Measurements from ENCODE around the gene ARHGAP24.

The ARHGAP24 gene

GRCh38 chr4:85474356-85474755 is 594 bp upstream of the ARHGAP24 start:
- TF ChIP-seq YY1 (IDR thresholded peaks at IDR 0.05; ENCODE audit: low read depth), result no peak
- no peak for TF ChIP-seq ZBTB7A (IDR thresholded peaks at IDR 0.05; ENCODE audit: low read depth)
- TF ChIP-seq CREB1 (IDR thresholded peaks at IDR 0.05; ENCODE audit: low read depth), result no peak
- TF ChIP-seq TAF1 (IDR thresholded peaks at IDR 0.05; ENCODE audit: low read depth), result no peak
- no peak for TF ChIP-seq RAD21 (IDR thresholded peaks at IDR 0.05; ENCODE audit: low read depth)
- TF ChIP-seq NFIC (IDR thresholded peaks at IDR 0.05), result no peak
- no peak for TF ChIP-seq EGR1 (IDR thresholded peaks at IDR 0.05)
- no peak for TF ChIP-seq TCF12 (IDR thresholded peaks at IDR 0.05; ENCODE audit: low read depth)
- no peak for TF ChIP-seq EP300 (IDR thresholded peaks at IDR 0.05; ENCODE audit: borderline replicate concordance)
- TF ChIP-seq REST (IDR thresholded peaks at IDR 0.05; ENCODE audit: low read depth), result no peak
- no peak for TF ChIP-seq TEAD4 (IDR thresholded peaks at IDR 0.05)
- TF ChIP-seq CEBPB (IDR thresholded peaks at IDR 0.05), result no peak

- TF ChIP-seq FOXM1 (IDR thresholded peaks at IDR 0.05; ENCODE audit: borderline replicate concordance, low read depth) (no peak), EGR1 (IDR thresholded peaks at IDR 0.05) (no peak), TEAD4 (IDR thresholded peaks at IDR 0.05) (no peak), EP300 (IDR thresholded peaks at IDR 0.05; ENCODE audit: borderline replicate concordance) (no peak), YY1 (IDR thresholded peaks at IDR 0.05; ENCODE audit: low read depth) (no peak), REST (IDR thresholded peaks at IDR 0.05; ENCODE audit: low read depth) (no peak), RAD21 (IDR thresholded peaks at IDR 0.05; ENCODE audit: low read depth) (no peak), NFIC (IDR thresholded peaks at IDR 0.05) (no peak), USF1 (IDR thresholded peaks at IDR 0.05) (no peak), TAF1 (IDR thresholded peaks at IDR 0.05; ENCODE audit: low read depth) (no peak), CREB1 (IDR thresholded peaks at IDR 0.05; ENCODE audit: low read depth) (no peak), MAX (IDR thresholded peaks at IDR 0.05) (no peak), ZBTB7A (IDR thresholded peaks at IDR 0.05; ENCODE audit: low read depth) (no peak), TCF12 (IDR thresholded peaks at IDR 0.05; ENCODE audit: low read depth) (no peak), CEBPB (IDR thresholded peaks at IDR 0.05) (no peak)
Observed at GRCh38 chr4:85475631-85476233, 782 bp downstream of the ARHGAP24 start.

- no peak for TF ChIP-seq TEAD4 (IDR thresholded peaks at IDR 0.05)
- no peak for TF ChIP-seq MAX (IDR thresholded peaks at IDR 0.05)
- no peak for TF ChIP-seq EP300 (IDR thresholded peaks at IDR 0.05; ENCODE audit: borderline replicate concordance)
- TF ChIP-seq NFIC (IDR thresholded peaks at IDR 0.05), result no peak
- no peak for TF ChIP-seq YY1 (IDR thresholded peaks at IDR 0.05; ENCODE audit: low read depth)
- no peak for TF ChIP-seq ZBTB7A (IDR thresholded peaks at IDR 0.05; ENCODE audit: low read depth)
- no peak for TF ChIP-seq USF1 (IDR thresholded peaks at IDR 0.05)
- TF ChIP-seq EGR1 (IDR thresholded peaks at IDR 0.05), result no peak
- TF ChIP-seq CREB1 (IDR thresholded peaks at IDR 0.05; ENCODE audit: low read depth), result no peak
- no peak for TF ChIP-seq RAD21 (IDR thresholded peaks at IDR 0.05; ENCODE audit: low read depth)
- TF ChIP-seq CEBPB (IDR thresholded peaks at IDR 0.05), result no peak
- TF ChIP-seq TCF12 (IDR thresholded peaks at IDR 0.05; ENCODE audit: low read depth), result no peak
Observed at GRCh38 chr4:85476381-85476780, 1.4 kb downstream of the ARHGAP24 start.

GRCh38 chr4:85477534-85477933 is 2.6 kb downstream of the ARHGAP24 start:
- TF ChIP-seq TCF12 (IDR thresholded peaks at IDR 0.05; ENCODE audit: low read depth) (no peak), CREB1 (IDR thresholded peaks at IDR 0.05; ENCODE audit: low read depth) (no peak), EP300 (IDR thresholded peaks at IDR 0.05; ENCODE audit: borderline replicate concordance) (no peak), USF1 (IDR thresholded peaks at IDR 0.05) (no peak), YY1 (IDR thresholded peaks at IDR 0.05; ENCODE audit: low read depth) (no peak), CEBPB (IDR thresholded peaks at IDR 0.05) (no peak), REST (IDR thresholded peaks at IDR 0.05; ENCODE audit: low read depth) (no peak)
